GM18526 (cell line): ENCODE measurements around the gene SLC12A8.

ENCODE experiments used
- POLR2A ChIP-seq: IDR thresholded peaks from 3 replicates; pipeline ENCODE4 v1.6.1; 2011; ENCODE audit not compliant: insufficient read length; ENCODE audit errors: extremely low read depth

The SLC12A8 gene

DNA sequence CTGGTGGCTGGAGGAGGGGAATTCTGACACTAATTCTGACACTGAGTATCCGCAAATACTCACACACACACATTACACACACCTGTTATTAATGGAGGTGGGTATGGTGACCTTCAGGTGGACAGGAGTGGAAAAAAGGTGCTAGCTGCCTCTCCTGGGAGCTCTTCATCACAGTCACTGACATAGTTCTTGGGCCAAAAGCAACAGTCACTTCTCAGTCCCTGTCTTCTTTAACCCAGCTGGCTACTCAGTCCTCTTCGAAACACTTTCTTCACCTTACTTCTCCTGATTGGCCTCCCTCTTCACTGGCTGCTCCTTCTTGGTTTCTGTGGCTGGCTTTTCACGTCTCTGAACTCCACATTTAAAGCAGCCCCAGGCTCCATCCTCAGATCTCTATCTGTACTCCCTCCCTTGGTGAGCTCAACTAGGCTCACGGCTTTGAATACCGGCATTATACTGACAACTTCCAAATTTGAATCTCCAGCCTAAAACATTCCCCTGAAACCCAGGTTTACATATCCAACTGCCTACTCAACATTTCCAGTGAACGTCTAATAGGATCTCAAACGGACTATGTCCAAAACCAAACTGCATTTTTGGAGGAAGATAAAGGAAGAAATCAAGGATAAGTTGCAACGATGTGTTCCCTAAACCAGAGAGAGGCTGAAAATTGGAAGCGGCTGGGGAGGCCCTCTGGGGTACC lies 103.6 kb downstream of the SLC12A8 start:
- TF ChIP-seq POLR2A: no peak

- no peak for TF ChIP-seq POLR2A
Observed at GRCh38 chr3:125107861-125108567, 104.5 kb downstream of the SLC12A8 start.

DNA sequence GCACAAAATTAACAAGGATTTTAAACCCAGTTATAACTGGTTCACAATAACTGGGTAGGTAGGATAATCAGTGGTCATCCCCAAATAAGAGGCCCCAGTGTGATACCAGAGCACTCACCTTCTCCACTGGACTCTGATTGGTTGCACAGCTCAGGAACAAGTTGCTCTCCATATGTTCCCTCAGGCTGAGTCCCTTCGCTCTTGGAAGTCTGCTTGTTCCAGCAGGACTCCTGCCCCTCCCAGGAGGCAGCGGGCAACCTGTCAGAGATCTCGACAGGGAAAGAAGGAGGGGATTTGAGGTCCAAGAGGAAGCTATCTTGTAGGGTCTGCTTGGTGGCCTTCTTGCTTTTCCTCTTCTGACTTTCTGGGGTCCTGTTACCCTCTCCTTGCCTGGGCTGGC lies 105.2 kb downstream of the SLC12A8 start:
- no peak for TF ChIP-seq POLR2A

GRCh38 chr3:125105116-125105515 lies 107.4 kb downstream of the SLC12A8 start:
- no peak for TF ChIP-seq POLR2A

DNA sequence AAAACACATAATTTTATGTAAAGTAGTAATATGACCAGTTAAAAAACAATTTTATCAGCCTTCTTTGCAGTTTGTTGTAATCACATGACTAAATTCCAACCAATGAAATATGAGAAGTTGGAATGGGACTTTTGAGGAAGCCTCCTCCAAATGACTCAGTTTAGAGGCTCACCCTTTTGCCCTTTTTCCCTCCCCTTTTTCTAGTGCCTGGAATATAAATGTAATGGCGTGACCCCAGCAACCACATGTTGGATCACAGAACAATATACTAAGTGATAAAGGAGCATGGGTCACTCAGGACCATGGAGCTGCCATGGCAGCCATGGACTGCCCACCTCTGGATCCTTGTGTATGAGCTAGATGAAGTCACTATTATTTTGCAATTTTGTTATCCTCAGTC lies 107.9 kb downstream of the SLC12A8 start:
- TF ChIP-seq POLR2A: no peak

DNA sequence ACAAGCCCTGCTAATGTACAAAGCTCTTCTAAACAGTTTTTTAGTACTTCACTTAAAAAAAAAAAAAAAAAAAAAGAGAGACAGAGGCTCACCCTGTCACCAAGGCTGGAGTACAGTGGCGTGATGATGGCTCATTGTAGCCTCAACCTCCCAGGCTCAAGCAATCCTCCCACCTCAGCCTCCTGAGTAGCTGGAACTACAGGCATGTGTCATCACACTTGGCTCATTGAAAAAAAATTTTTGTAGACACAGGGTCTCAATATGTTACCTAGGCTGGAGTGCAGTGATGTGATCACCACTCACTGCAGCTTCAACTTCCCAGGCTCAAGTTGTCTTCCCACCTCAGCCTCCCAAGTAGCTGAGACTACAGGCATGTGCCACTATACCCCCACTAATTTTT lies 109.1 kb downstream of the SLC12A8 start:
- TF ChIP-seq POLR2A: no peak

GRCh38 chr3:125102470-125102869 lies 110.1 kb downstream of the SLC12A8 start:
- no peak for TF ChIP-seq POLR2A

- no peak for TF ChIP-seq POLR2A
Observed at GRCh38 chr3:125098611-125099291, 113.8 kb downstream of the SLC12A8 start.

DNA sequence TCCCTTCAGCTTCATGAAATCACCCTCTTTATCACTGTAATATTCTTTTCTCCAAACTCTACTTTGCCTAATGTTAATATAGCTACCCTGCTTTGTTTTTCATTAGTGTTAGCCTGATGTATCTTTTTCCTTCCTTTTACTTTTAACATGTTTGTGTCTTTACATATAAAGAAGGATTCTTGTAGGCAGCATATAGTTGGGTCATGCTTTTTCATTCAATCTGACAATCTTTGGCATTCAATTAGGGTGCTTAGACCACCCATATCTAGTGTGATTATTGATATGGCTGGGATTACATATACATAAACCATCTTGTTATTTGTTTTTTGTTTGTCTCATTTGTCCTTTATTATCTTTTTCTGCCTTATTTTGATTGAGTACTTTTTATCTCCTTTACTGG lies 121.9 kb downstream of the SLC12A8 start:
- no peak for TF ChIP-seq POLR2A

DNA sequence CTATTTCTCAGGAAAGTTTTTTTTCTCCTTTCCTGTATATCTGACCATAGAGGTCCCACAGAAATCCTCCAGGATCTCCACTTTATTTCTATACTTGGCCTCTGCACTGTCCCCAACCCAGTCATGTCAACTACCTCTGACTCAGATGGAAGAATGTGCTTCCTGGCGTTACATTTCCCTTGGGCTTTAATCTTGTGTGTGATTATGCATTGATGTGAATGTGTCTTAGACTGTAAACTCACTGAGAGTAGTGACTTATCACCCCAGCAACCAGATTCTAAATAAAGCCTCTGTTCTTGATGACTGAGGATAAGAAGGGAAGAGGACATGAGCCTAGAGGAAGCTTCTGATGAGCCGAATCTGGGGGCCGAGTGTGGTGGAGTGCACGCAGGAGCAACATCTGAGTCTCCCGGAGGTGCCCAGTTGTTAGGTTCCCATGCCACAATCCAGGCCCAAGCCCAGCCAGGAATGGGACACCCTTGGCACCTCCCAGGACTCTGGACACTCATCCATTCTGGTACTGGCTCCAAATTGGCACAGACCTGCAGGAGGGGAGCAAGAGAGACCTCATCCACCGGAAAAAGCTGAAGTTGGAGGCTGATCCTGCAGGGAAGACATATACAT lies 124.7 kb downstream of the SLC12A8 start:
- TF ChIP-seq POLR2A: no peak

DNA sequence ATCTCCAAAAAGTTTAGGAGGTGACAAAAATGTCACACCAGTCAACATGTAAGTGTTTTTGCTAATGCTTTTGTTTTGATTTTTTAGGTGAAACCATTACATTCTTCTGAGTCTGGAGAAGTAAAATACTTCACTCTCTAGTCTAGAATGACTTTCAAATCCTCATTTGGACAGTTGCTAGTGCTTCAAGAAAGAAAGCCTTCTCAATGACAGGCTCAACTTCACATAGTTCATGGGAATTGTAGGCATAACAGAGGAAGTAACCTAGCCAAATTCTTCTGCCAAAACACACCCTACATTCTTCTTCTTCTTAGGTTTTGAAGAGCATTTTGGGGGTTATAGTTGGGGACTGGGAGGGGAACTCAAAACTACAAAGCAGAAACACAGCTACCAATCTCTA lies 127.4 kb downstream of the SLC12A8 start:
- no peak for TF ChIP-seq POLR2A

- TF ChIP-seq POLR2A: no peak
Observed at GRCh38 chr3:125083776-125084175, 128.8 kb downstream of the SLC12A8 start.

DNA sequence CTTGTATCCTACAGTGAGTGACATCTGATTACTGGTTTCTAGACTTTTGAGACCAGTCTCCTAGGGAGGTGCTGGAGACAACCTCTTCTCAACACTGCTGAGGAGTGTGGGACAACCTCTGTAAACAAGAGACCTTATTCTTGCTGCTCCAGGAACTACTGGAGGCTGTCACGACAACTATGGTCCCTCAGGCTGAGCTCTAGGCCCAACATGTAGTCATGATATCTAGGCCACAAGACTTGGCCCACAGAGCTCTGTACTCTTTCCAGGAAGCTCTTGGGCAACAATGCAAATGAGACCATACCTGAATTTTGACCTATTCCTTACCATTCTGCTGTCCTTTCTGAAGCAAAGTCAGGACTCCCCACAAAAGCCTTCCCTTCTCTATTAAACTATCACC lies 132.5 kb downstream of the SLC12A8 start:
- TF ChIP-seq POLR2A: no peak

DNA sequence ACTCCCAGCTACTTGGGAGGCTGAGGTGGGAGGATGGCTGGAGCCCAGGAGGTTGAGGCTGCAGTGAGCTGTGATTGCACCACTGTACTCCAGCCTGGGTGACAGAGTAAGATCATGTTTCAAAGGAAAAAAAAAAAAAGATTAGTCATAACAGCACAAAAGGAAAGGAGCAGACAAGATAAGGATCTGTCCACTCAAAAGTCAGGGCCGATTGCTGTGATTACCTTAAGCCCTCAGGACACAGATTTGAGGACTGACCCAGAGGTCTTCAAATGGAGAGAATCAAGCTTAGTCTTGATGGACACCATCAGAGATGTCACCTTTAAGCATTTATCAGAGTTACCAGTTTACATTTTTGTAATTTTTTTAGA lies 132.9 kb downstream of the SLC12A8 start:
- TF ChIP-seq POLR2A: no peak

- TF ChIP-seq POLR2A: no peak
Observed at GRCh38 chr3:125078951-125079674, 133.4 kb downstream of the SLC12A8 start.
